Activated CD8-positive, alpha-beta memory T cell treated with anti-CD3 and anti-CD28 coated beads, Interleukin-2, amount 10 ng/mL, durations not matched to agents 7 days and 5 days (primary cell): Measurements from ENCODE around the gene C11orf86. TPM values are rescaled to one million over a fixed set of nuclear protein-coding genes. Genes with fewer than 3 reads are reported as not detected.

Experiments
- ATAC-seq: fragments of 150-1000 bp; cut with Tn5 transposase; one replicate; pipeline ENCODE4 v1.10.0; 2021; ENCODE audit warnings: moderate library complexity
- CTCF ChIA-PET: fragments of 350-600 bp; sonication (Branson Sonifier 250); formaldehyde crosslinking; loops from one replicate; lab custom pipeline; 2021; ENCODE audit warnings: antibody characterized with exemption; lab: Charles Lee
- DNase-seq: peaks from one replicate; pipeline ENCODE4 v3.0.0-alpha.2; 2020
- H3K27ac Mint-ChIP-seq: one replicate; pipeline ENCODE4 v1.8.0; 2021; ENCODE audit warnings: mild to moderate bottlenecking, mixed read lengths
- H3K27me3 Mint-ChIP-seq: one replicate; pipeline ENCODE4 v1.8.0; 2021; ENCODE audit warnings: mixed read lengths
- H3K36me3 Mint-ChIP-seq: one replicate; pipeline ENCODE4 v1.8.0; 2021; ENCODE audit warnings: mild to moderate bottlenecking, mixed read lengths
- H3K4me1 Mint-ChIP-seq: one replicate; pipeline ENCODE4 v1.8.0; 2021; ENCODE audit warnings: mixed read lengths
- H3K4me3 Mint-ChIP-seq: one replicate; pipeline ENCODE4 v1.8.0; 2021; ENCODE audit warnings: mild to moderate bottlenecking, moderate library complexity, mixed read lengths
- H3K9me3 Mint-ChIP-seq: one replicate; pipeline ENCODE4 v1.8.0; 2022; ENCODE audit warnings: low read depth, mixed read lengths
- total RNA-seq, 2 experiments: library from RNA; stranded (reverse); gene quantifications; one replicate each; pipeline ENCODE4 v1.2.3, GENCODE V29; 2021

C11orf86 gene, protein sequence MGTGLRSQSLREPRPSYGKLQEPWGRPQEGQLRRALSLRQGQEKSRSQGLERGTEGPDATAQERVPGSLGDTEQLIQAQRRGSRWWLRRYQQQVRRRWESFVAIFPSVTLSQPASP
- not detected for total RNA-seq

DNA sequence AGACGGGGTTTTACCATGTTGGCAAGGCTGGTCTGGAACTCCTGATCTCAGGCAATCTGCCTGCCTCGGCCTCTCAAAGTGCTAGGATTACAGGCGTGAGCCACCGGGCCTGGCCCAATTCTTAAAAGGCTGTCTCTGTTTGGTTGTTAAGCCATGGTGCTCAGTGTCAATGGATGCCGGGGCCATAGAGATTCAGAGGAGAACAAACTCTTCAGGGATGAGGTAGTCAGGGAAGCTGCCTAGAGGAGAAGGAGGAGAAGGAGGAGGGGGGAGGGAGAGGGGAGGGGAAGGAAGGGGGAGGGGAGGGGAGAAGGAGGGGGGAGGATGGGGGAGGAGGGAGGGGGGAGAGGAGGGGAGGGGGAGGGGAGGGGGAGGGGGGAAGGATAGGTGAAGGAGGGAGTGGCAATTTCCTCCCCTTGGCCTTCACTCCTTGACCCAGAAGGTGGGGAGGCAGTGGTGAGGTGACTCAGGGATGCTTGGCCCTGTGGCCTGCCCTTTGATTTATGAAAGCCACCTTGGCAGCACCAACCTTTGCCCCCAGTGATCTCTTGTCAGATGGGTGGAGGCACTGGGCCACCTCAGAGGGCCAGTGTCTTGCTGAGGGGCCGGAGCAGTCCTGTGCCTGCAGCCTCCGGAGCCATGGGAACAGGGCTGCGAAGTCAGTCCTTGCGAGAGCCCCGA is at the start of gene C11orf86:
C11orf86 (plus strand) TSS at position 581 of the 681 bp plus-strand sequence; CDS start at position 640, 59 bp downstream.
- H3K27ac Mint-ChIP-seq, result no peak within 1 kb of the TSS
- peaks cover 2% of the 10 kb centered on the region for H3K9me3 Mint-ChIP-seq
- H3K27me3 Mint-ChIP-seq, result no peaks in the 10 kb centered on the region
- no peak within 1 kb of the TSS for H3K4me3 Mint-ChIP-seq
- H3K36me3 Mint-ChIP-seq, result no peaks in the 10 kb centered on the region
- DNase-seq, result no peak
- no peak for ATAC-seq
- CTCF ChIA-PET, result interaction anchor here (0.6 to 1.5 kb wide), 4 partner anchors 12 to 91 kb away, joined by 3 to 4 read pairs (median 3); no protein-coding TSS in a partner anchor
- H3K4me1 Mint-ChIP-seq, result peaks cover 10% of the 10 kb centered on the region

GRCh38 chr11:66929753-66930152 is 45.4 kb upstream of the C11orf86 start:
- Mint-ChIP-seq H3K4me1 (no peaks in the 10 kb centered on the region), H3K27ac (no peak overlapping the region), H3K27me3 (peaks cover 12% of the 10 kb centered on the region), H3K4me3 (no peak overlapping the region), H3K36me3 (no peaks in the 10 kb centered on the region), H3K9me3 (no peaks in the 10 kb centered on the region)
- DNase-seq (no peak), ATAC-seq (no peak)
- CTCF ChIA-PET, result no interaction called here

GRCh38 chr11:66932543-66932942 is 42.6 kb upstream of the C11orf86 start:
- no peak for DNase-seq
- Mint-ChIP-seq H3K4me1 (no peaks in the 10 kb centered on the region), H3K9me3 (no peaks in the 10 kb centered on the region), H3K27ac (no peak overlapping the region), H3K36me3 (no peaks in the 10 kb centered on the region), H3K4me3 (no peak overlapping the region), H3K27me3 (peaks cover 12% of the 10 kb centered on the region)
- CTCF ChIA-PET, result interaction anchor here (1.0 kb wide), 1 partner anchor 49 kb away, joined by 3 read pairs; no protein-coding TSS in a partner anchor
- no peak for ATAC-seq

DNA sequence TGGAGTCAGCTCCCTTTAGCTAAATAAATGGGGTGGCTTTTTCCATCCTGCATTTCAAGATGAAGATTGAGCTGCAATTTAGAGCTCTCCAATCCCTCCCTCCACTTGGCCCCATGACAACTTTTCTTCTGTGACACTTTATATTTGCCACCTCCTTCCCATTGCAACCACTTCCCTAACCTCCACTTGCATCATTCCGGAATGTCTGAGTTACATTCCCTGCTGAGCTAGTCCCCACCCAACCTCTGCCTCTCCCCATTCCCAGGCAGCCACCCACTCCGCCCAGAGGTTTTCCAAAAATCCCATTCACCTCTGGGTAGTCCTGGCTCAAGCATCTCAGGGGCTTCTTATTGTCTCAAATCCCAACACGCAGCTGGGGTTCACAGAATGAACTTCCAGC is 41.6 kb upstream of the C11orf86 start:
- DNase-seq, result no peak
- Mint-ChIP-seq H3K4me1 (no peaks in the 10 kb centered on the region), H3K36me3 (no peaks in the 10 kb centered on the region), H3K4me3 (no peak overlapping the region), H3K9me3 (no peaks in the 10 kb centered on the region), H3K27ac (no peak overlapping the region), H3K27me3 (peaks cover 12% of the 10 kb centered on the region)
- CTCF ChIA-PET, result no interaction called here
- ATAC-seq, result no peak

- H3K4me1 Mint-ChIP-seq, result no peaks in the 10 kb centered on the region
- DNase-seq (no peak), ATAC-seq (no peak)
- CTCF ChIA-PET, result interaction anchor here (1.5 kb wide), 1 partner anchor 41 kb away, joined by 4 read pairs; the partner anchor contains the start of gene C11orf86
- H3K27me3 Mint-ChIP-seq, result peaks cover 10% of the 10 kb centered on the region
- no peak overlapping the region for H3K27ac Mint-ChIP-seq
- no peak overlapping the region for H3K4me3 Mint-ChIP-seq
- H3K9me3 Mint-ChIP-seq, result no peaks in the 10 kb centered on the region
- no peaks in the 10 kb centered on the region for H3K36me3 Mint-ChIP-seq
Observed at GRCh38 chr11:66934950-66935779, 39.9 kb upstream of the C11orf86 start.

GRCh38 chr11:66936311-66936711 is 38.8 kb upstream of the C11orf86 start:
- Mint-ChIP-seq H3K4me1 (no peaks in the 10 kb centered on the region), H3K27ac (no peak overlapping the region), H3K9me3 (no peaks in the 10 kb centered on the region), H3K27me3 (peaks cover 10% of the 10 kb centered on the region), H3K4me3 (no peak overlapping the region), H3K36me3 (no peaks in the 10 kb centered on the region)
- CTCF ChIA-PET, result interaction anchor here (1.2 to 1.5 kb wide), 3 partner anchors 20 to 49 kb away, joined by 3 to 4 read pairs (median 3); partner anchors contain the start of gene C11orf86
- no peak for ATAC-seq
- no peak for DNase-seq

GRCh38 chr11:66937193-66937733 is 37.8 kb upstream of the C11orf86 start:
- ATAC-seq (no peak), DNase-seq (no peak)
- H3K9me3 Mint-ChIP-seq, result no peaks in the 10 kb centered on the region
- H3K4me1 Mint-ChIP-seq, result no peaks in the 10 kb centered on the region
- no peak overlapping the region for H3K4me3 Mint-ChIP-seq
- H3K27me3 Mint-ChIP-seq, result peaks cover 10% of the 10 kb centered on the region
- H3K36me3 Mint-ChIP-seq, result no peaks in the 10 kb centered on the region
- CTCF ChIA-PET, result interaction anchor here (1.2 kb wide), 2 partner anchors 21 to 49 kb away, joined by 3 read pairs; no protein-coding TSS in a partner anchor
- H3K27ac Mint-ChIP-seq, result no peak overlapping the region

DNA sequence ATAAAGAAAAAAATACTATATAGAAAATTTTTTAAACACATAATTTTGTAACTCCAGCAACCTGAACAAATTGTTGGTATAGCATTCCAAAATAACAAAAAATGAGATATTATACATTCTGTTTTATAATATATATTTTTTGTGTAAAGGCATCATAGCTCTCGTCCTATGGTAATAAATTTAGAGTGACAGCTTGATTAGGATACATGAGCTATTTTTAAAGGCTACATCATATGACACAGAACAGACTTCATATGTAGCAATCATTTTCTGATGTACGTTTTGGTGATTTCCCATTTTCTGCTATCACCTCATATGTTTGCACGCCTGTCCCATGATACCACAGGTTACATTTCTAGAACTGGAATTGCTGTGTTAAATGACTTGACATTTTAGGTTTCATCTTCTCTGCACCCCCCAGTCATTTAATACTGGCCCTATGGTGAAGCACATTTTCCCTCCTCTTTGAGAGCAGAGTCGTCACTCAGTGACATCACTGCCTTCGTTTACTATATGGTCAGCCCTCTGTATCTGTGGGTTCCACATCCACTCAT is 36.4 kb upstream of the C11orf86 start:
- Mint-ChIP-seq H3K9me3 (no peaks in the 10 kb centered on the region), H3K4me3 (no peak overlapping the region), H3K27me3 (peaks cover 3% of the 10 kb centered on the region), H3K27ac (no peak overlapping the region), H3K4me1 (no peaks in the 10 kb centered on the region), H3K36me3 (no peaks in the 10 kb centered on the region)
- no peak for DNase-seq
- no peak for ATAC-seq
- CTCF ChIA-PET, result no interaction called here

- no peak overlapping the region for H3K27ac Mint-ChIP-seq
- no peaks in the 10 kb centered on the region for H3K27me3 Mint-ChIP-seq
- H3K9me3 Mint-ChIP-seq, result no peaks in the 10 kb centered on the region
- no peaks in the 10 kb centered on the region for H3K4me1 Mint-ChIP-seq
- no peaks in the 10 kb centered on the region for H3K36me3 Mint-ChIP-seq
- ATAC-seq (peak; percentile 20), DNase-seq (no peak)
- CTCF ChIA-PET, result no interaction called here
- no peak overlapping the region for H3K4me3 Mint-ChIP-seq
Observed at GRCh38 chr11:66950112-66950535, 25.0 kb upstream of the C11orf86 start.

- Mint-ChIP-seq H3K4me3 (no peak overlapping the region), H3K27ac (no peak overlapping the region), H3K9me3 (no peaks in the 10 kb centered on the region), H3K36me3 (no peaks in the 10 kb centered on the region), H3K27me3 (no peaks in the 10 kb centered on the region), H3K4me1 (no peaks in the 10 kb centered on the region)
- CTCF ChIA-PET, result no interaction called here
- DNase-seq, result no peak
- ATAC-seq, result no peak
Observed at GRCh38 chr11:66951135-66951534, 24.0 kb upstream of the C11orf86 start.

DNA sequence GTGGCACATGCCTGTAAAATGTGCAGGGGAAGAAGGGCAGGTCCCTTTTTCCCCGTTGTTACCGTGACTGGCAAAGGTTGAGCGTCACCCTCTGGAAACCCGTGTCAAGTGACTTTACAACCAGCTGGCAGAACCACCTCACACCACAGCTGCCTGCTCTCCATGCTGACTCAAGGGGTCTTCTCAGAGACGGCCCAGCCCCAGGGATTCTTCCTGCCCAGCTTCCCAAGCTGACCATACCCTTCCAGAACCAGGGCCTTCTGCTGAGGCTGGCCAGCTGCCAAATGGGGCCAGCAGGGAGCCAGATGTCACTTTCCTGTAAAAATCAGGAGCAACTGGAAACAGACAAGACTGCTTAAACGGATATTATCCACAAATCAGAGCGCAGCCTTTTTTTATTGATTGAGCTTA is 23.2 kb upstream of the C11orf86 start:
- Mint-ChIP-seq H3K27me3 (no peaks in the 10 kb centered on the region), H3K4me1 (peaks cover 3% of the 10 kb centered on the region), H3K27ac (no peak overlapping the region), H3K9me3 (no peaks in the 10 kb centered on the region), H3K36me3 (no peaks in the 10 kb centered on the region), H3K4me3 (no peak overlapping the region)
- no peak for DNase-seq
- CTCF ChIA-PET, result no interaction called here
- no peak for ATAC-seq

GRCh38 chr11:66953081-66953833 is 21.8 kb upstream of the C11orf86 start:
- CTCF ChIA-PET, result no interaction called here

More at GRCh38 chr11:66953081-66953833, 21.8 kb upstream of the C11orf86 start:
- ATAC-seq (no peak), DNase-seq (no peak)
- Mint-ChIP-seq H3K27ac (no peak overlapping the region), H3K4me3 (no peak overlapping the region), H3K36me3 (no peaks in the 10 kb centered on the region), H3K27me3 (no peaks in the 10 kb centered on the region), H3K9me3 (no peaks in the 10 kb centered on the region), H3K4me1 (peaks cover 6% of the 10 kb centered on the region)
